ENCODE measurements around the gene GRK5.

Gene GRK5

DNA sequence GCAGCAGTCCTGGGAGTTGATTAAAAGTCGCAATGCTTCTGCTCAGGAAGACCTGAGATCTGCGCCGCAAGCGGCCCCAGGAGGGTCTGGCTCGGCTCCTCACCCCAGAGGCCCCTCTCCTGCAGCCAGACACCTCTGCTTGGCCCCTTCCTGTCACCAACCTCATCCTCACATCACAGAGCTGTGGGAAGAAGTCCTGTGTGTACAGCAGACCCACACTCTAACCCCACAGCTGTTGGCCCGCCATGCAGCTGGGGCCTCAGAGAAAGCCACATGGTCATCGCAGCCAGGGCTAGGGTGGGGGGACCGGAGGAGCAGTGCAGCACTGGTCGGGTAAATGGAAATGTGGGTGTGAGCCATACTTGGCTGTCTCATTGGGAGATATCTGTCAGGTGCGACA is 237.5 kb downstream of the GRK5 start:
- no peak for DNase-seq (ENCODE audit: low spot score)

DNA sequence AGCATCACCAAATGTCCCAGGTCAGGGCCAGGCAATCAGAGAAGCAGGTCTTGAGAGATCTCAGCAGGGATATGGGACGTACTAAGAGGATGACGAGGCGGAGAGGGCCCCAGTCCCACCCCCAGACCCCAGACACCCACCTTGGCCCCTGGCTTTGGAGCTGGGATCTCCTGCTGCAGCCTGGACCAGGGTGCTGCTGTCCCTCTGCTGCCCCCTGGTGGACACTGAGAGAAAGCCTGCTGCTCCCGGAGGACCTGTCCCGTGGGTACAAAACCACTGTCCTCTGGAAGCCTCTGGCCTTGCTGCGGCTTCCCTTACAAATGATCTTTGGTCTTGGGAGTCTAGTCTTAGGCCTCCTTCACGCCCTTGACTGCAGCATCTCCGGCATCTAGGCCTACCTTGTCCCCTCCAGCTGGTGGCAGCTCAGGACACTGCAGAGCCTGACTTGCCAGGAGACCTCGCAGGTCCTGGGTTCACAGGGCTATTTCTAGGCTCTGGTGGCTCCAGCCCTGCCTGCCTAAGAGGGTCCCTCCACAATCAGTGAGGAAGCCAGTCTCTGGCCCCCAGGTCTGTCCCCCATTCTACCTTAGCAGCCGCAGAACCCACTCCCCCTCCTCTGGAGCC is 238.1 kb downstream of the GRK5 start:
- DNase-seq (ENCODE audit: low spot score): peak; percentile 96

DNA sequence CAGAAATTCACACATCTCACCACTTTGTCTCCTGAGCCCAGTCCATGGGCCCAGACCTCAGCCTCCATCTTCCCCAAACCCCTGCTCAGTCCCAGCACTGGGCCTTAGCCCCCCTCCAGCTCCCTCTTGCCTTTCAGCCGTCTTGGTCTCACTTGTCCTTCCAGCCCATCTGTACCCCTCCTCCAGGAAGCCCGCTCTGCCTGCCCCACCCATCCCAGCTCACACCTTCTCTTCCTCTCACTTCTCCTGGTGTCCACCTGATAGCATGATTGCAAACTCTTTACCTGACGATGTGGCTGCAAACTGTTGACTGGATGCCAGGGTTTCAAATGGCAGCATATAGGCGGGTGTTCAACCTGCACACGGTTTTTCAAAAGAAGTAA is 238.6 kb downstream of the GRK5 start:
- DNase-seq (ENCODE audit: low spot score): no peak

DNA sequence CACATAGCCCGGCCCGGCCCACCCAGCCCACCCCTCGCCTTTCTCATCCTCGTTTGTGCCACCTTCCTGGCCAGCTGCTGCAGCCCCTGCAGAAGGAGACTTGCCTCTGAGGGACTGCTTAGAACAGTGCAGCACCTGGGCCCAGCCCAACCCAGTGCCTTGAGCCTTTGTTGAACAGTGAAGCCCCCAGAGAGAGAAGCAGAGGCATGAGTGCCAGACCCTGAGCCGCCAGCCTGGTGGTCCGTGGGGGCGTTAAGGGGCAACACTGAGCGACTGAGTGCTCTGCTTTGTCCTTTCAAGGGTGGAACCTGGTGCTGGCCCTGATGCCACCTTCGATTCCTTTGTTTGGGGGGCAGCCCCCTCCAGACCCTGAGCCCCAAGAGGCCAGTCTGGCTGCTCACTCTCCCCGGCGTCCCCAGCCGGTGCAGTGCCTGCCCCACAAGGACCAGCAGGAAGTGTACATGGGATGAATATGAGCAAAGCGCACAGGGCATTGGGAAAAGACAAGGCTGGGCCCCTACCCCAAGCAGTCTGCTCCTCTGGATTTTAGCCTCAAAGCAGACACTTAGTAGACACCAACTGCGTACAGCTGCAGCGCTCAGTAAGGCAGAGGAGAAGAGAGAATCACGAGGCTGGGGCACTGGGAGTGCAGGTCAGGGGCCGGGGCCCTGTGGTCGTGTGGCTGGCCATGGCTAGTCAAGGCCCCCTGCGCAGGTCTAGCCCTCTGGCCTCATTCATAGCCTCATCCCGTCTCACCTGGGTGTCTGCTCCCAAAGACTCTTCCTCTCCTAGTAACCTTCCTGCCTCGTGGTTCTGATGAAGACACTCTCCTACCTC is 239.3 kb downstream of the GRK5 start:
- DNase-seq (ENCODE audit: low spot score): no peak

DNA sequence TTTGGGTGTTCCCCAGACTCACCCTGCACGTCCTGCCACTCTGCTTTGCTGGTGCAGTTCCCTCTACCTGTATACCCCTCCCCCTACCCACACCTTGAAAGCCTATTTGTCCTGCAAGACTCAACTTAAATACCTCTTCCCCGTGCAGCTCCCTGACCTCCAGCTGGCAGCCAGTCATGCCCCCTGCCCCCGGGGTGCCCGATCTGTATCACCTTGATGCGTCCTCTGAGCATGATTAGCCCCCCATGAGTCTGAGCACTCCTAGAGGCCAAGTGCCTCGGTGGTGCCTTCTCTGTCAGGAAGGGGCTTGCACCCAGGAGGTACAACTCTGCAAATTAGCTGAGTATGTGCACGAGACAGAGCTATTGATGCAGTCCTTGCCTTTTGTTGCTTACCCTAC is 240.1 kb downstream of the GRK5 start:
- no peak for DNase-seq (ENCODE audit: low spot score)

DNA sequence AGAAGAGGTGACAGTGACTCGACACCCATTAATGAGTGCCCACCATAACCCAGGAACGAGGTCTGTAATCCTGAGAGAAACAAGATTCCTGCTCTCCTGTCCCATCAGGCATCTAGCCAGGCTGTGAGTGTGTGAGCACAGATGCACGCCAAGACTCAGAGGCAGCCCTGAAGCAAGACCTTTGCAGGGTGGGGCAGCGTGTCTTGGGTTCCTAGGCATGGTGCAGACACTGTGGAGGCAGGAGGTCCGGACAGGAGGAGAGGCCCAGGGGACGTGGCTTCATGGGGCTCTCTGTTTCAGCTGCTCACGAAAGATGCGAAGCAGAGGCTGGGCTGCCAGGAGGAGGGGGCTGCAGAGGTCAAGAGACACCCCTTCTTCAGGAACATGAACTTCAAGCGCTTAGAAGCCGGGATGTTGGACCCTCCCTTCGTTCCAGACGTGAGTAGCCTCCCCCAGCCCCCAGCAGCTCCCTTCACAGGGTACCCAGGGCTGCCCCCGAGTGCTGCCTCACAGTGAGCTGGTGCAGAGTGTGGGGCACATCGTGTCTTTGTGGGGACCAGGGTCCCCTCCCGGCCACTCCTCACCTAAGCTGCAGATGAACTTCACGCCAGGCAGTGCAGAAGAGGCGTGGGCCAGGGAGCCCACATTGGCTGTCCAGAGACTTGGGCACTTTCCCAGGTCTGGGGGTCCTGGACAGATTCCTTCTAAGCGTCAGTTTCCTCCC is 240.6 kb downstream of the GRK5 start:
- DNase-seq (ENCODE audit: low spot score): no peak

DNA sequence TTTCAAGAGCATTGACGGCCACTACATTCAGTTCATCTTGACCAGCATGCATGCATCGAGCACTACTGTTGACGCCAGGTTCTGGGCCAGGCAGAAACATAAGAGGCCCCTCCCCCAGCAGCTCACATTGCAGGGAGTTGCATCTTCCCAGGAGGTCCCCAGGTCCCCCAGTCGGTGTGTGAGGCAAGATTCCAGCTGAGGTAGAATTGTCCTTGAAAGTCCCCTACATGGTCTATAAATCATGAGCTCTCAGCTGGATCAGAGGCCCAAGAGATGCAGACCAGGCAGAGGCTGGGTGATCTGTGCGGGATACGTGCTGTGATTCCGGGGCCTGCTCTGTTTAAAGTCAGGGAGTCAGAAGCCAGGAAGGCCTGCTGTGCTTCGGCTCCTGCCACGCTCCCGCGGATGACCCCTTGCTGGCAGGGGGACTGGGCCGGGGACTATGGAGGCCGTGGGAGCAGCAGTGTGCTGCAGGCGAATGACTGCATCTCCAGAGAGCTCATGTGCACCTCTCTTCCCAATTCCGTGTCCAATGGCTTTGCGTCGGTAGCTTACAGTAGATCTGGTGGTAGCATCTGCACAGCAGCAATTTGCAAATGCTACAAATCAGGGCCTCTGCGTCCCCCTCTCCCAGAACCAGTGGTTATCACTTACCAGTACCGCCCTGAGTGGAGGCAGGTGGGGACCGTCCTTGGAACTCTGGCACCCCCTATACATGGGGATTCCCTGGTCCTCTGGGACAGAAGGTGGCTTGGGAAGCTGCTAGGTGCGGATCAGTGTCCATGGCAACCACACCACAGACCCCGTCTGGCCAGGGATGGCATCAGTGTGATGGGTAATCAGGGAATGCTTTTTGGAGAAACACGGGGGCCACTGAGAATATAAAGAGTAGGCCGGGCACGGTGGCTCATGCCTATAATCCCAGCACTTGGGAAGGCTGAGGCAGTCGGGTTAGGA is 241.5 kb downstream of the GRK5 start:
- no peak for DNase-seq (ENCODE audit: low spot score)

DNA sequence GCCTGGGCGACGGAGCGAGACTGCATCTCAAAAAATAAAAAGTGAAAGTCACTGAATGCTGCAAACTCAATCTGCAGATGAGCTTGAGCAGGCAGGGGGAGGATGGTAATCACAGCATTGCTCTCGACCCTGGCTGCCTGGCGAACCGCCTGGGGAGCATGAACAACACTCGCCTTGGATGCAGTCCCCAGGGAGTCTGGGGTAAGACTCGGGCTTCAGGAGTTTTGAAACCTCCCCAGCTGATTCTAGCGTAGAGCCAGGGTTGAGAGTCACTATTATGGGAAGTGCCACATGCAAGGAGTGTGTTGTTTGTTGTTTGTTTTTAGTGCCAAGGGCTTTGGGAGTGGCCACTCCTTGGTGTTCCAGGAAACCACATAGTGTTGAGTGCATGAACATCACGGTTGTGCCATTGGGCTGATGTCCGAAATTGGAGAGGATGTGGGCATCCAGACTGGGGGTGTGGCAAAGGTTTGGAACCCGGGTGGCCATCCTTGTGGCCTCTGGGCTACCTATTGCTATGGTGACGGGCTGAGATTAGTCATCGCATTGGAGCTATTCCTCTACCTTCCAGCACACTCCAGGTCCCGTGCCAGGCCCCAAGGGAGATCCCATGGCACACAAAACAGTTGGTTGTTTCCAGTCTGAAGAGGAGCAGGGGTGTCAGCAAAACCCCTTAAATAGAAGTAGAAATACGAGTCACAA is 242.5 kb downstream of the GRK5 start:
- no peak for DNase-seq (ENCODE audit: low spot score)

DNA sequence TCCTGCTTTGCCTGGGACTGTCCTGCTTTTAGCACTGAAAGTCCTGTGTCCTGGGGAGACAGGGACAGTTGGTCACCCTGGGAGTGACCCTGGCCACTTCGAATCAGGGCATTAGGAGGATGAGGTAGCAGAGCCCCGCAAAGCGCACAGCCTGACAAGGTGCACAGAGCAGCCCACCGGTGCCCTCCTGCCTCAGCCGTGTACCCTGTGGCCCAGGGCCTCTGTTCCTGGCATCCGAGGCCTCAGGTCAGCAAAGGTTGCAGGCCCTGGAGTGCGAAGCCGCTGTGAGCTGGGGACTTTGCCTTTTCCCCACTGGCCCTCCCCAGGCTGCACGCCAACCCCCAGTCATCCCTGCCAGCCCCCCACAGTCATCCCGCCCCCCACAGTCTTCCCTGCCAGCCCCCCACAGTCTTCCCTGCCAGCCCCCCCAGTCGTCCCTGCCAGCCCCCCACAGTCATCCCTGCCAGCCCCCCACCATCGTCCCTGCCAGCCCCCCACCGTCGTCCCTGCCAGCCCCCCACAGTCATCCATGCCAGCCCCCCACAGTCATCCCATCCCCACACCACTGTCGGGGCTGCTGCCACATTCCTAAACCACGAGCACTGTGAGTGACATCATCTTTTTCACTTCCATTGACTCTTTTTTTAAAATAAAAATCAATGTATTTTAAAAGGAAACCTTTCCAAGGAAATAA is 243.4 kb downstream of the GRK5 start:
- DNase-seq (ENCODE audit: low spot score): no peak

DNA sequence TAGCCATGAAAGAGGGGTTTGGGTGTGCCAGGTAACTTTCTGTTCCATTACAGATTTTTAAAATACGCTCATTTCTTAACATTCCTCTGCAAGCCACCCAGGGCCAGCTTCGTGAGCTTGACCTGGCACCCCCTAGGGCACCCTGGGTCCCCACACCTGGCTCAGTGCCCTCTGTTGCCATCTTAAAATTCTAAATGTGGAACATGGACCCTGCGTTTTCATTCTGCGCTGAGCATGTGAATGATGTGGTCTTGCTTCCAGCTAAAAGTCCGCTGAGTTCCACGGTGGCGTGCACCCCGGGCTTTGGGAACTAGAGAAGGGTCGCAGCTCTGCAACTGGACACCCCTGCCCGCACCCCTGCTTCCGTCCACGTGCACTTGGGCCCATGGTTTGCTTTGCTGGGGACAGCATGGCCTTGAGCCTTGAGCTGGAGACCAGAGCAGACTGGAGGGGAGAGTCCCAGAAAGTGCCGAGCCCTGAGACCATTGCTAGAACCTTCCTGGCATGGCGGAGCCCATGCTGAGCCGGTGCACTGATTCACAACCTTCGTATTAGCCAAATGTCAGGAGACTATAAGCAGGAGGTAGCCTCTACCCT is 244.0 kb downstream of the GRK5 start:
- no peak for DNase-seq (ENCODE audit: low spot score)

DNA sequence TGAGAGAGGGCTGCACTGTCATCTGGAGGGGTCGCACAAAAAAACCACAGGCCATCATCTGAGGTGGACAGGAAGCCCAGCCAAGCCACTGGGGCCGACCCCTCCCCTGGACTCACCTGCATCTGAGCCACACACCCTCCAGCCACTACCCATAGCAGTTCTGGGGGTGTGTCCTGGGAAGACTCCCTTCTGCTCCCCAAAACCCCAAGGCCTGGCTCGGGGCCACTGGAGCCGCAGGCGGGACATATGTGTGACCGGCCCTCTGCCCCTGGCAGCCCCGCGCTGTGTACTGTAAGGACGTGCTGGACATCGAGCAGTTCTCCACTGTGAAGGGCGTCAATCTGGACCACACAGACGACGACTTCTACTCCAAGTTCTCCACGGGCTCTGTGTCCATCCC is 245.0 kb downstream of the GRK5 start:
- DNase-seq (ENCODE audit: low spot score): no peak

DNA sequence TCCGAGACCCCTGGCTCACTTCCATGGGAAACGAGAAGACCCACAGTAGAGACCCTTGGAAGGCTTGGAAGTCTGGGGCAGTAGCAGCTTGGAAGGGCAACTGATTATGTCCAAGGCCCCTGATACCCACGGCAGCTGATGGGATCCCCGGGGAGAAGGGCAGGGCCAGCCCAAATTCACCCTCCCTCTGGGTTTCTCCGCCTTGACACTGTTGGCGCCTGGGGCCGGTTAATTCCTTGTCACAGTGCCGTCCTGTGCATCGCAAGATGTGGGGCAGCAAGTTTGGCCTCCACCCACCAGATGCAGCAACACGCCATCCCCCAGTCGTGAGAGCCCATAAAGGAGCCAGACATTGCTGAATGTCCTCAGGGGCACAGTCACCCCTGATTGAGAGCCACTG is 245.9 kb downstream of the GRK5 start:
- DNase-seq (ENCODE audit: low spot score): no peak

DNA sequence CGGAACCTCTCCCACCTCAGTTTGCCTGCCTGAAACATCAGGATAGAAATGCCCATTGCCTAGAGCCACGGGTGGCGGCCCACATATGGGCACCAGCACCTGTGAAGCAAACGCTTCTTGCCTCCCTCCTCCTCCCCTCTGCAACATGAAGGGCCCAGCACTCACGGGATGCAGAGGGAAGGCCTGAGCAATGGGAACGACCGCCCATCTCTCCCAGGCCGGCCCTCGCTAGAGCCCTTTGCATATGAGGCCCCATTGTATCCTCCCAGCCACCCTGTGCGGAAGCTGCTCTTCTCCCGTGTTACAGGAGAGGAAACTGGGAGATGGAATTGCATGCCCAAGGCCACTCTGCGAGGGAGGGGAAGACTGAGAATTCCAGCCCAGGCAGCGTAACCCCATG is 246.9 kb downstream of the GRK5 start:
- no peak for DNase-seq (ENCODE audit: low spot score)

DNA sequence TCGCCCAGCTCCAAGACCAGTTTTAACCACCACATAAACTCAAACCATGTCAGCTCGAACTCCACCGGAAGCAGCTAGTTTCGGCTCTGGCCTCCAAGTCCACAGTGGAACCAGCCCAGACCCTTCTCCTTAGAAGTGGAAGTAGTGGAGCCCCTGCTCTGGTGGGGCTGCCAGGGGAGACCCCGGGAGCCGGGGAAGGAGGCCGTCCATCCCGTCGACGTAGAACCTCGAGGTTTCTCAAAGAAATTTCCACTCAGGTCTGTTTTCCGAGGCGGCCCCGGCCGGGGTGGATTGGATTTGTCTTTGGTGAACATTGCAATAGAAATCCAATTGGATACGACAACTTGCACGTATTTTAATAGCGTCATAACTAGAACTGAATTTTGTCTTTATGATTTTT is 247.6 kb downstream of the GRK5 start:
- DNase-seq (ENCODE audit: low spot score): no peak

DNA sequence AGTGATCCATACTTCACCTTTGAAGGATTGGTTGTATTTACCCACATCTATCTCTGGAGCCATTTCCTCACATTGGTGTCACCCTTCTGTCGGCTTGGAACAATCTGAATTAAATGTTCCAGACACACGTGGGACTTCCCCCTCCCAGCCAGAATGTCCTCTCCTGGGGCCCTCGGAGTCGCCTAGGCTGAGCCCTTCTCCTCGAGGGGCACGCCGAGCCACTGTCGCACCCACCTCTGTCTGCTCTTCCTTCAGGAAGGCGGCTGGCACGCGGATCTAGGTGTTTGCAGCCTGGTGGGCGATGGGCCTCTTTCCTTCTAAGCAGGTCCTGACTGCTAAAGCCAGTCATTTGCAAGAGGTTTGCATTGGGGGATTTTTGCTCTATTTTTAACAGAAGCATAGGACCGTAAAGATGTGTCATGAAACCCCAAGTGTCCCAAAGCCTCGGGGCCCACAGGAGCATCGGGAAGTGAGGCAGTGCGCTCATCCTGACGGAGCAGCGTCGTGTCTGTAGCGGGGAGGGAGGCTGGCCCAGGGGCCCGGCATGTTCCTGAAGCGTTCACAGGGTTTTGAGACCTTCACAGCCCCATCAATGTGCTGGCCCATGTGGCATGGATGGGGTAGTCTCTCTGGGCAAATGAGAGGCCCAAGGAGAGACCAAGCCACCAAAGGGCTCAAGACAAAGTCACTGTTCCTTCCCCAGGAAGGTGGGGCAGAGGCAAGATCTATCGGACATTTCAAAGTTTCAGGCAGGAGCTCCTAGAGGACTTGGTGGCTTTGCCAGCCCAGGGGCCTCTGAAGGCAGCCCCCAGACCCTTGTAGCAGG is 248.5 kb downstream of the GRK5 start:
- DNase-seq (ENCODE audit: low spot score): no peak

DNA sequence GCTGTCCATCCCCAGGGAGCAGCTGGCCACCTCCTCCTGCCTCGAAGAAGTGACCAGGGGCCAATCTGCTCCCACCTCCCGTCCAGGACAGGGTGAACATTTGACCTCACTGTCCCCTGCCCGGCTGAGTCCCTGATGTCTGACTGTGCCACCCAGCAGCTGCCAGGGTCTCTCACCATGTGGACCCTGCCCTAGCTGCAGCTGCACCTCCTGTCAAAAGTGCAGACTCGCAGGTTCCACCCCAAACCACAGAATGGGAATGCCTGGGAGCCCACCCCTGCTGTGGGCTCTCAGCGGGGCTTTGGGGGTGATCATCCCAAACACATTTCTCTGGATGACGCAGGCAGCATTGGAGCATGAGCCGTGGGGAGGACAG is 249.1 kb downstream of the GRK5 start:
- DNase-seq (ENCODE audit: low spot score): no peak

DNA sequence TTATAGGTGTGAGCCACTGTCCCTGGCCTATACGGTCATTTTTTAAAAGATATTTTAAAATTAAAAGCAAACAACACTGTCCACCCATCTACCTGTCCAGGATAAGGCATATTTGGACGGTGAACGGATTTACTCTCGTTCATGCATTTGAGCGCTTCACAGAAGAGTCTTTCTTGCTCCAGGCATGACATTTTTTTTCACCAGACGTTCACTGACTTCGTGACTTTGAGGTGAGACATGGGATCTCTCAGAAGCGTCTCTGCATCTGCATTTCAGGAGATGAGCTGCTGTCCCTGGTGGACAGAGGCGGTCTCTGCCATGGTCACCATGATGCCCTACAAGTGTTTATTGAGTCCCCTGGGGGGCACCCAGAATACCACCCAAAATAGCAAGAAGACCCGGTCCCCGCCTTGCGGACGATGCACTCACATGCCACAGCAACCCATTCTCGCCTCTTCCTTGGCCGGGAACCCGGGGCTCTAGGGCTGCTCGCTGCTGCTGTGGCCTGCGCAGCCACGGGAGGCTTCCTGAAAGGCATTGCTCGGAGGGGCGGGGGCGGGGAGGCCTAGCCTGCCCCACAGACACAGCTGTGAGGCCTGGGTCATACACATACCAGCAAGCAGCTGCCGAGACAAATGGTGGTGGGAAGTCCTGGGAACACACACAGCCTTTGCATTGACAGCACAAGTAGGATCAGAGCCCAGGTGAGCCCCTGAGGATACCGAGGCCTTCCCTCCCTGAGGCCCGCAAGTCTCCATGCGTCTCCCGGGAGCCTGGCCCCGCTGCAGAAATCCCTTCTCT is 250.8 kb downstream of the GRK5 start:
- no peak for DNase-seq (ENCODE audit: low spot score)

DNA sequence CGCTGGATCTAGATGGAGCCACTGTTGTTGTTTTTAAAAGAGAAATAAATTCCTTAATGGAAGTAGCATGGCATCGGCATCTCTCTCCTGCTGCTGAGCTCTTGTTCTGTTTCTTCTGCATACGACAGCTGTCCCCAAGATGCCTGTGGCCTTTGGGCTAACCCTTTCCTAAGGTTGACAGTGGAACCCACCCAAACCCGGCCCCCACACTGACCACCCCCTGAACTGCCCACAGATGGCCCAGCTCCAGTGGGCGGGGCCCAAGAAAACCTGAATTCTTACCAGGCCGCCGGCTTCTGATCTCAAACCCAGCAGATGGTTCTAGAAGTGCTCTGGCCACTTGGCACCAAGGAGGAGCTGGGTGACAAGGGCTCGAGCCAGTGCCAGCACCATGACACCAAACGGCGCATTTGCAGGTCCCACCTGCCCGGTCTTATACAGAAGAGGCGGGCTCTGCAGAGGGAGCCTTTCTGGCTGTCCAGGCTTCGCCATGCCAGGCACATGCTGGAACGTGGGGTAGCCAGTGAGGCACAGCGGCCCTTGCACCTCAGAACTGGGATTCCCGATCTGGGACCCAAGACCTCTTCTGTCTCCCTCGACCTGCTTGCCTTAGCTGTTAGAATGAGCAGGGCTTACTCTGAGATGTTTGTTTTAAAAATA is 252.4 kb downstream of the GRK5 start:
- no peak for DNase-seq (ENCODE audit: low spot score)
